Suprapubic skin (tissue), 4 donors: ENCODE measurements around the gene CDC42EP5. TPM values are rescaled to one million over a fixed set of nuclear protein-coding genes. Genes with fewer than 3 reads are reported as not detected.

ENCODE experiments used
- DNase-seq, 2 donors: peaks; one replicate each; pipeline ENCODE4 v3.0.0-alpha.2; 2019; ENCODE audit warnings: low spot score in 2 of 2
- H3K27ac ChIP-seq: fragments of 200-600 bp; sonication (generic); one replicate; pipeline ENCODE4 v1.5.1; 2019
- H3K27me3 ChIP-seq: fragments of 200-600 bp; sonication (generic); one replicate; pipeline ENCODE4 v1.5.1; 2019
- H3K36me3 ChIP-seq: fragments of 200-600 bp; sonication (generic); one replicate; pipeline ENCODE4 v1.5.1; 2019
- H3K4me1 ChIP-seq: fragments of 200-600 bp; sonication (generic); one replicate; pipeline ENCODE4 v1.5.1; 2019
- H3K4me3 ChIP-seq: fragments of 200-600 bp; sonication (generic); one replicate; pipeline ENCODE4 v1.5.1; 2019; ENCODE audit warnings: mild to moderate bottlenecking
- H3K9me3 ChIP-seq: fragments of 200-600 bp; sonication (generic); one replicate; pipeline ENCODE4 v1.5.1; 2019
- CTCF ChIP-seq, 2 donors: fragments of 200-600 bp in 1 of 2; fragments of 450-650 bp in 1 of 2; sonication (generic) in 1 of 2; IDR thresholded peaks; one replicate each; pipeline ENCODE4 v1.5.1; 2016 to 2019; ENCODE audit warnings: antibody characterized with exemption in 2 of 2, mild to moderate bottlenecking in 1 of 2, moderate library complexity in 1 of 2
- EP300 ChIP-seq: sonication (generic); formaldehyde crosslinking; IDR thresholded peaks from one replicate; pipeline ENCODE4 v1.6.1; 2017; ENCODE audit warnings: antibody characterized with exemption
- POLR2A ChIP-seq, 2 donors: fragments of 450-650 bp; IDR thresholded peaks; one replicate each; pipeline ENCODE4 v1.6.1; 2017; ENCODE audit warnings: antibody characterized with exemption in 2 of 2, mild to moderate bottlenecking in 2 of 2, moderate library complexity in 2 of 2
- POLR2AphosphoS5 ChIP-seq, 3 donors: sonication (generic); formaldehyde crosslinking; IDR thresholded peaks; one replicate each; pipeline ENCODE4 v1.6.1; 2017; ENCODE audit warnings: antibody characterized with exemption in 3 of 3
- WGBS: methylation state at CpG from one replicate; pipeline ENCODE4 v1.1.5; 2018; 5-methylcytosine and 5-hydroxymethylcytosine counted together
- total RNA-seq, 4 donors: library from RNA; depleted of rRNA; stranded (reverse); fragments of >200 nt; gene quantifications; one replicate each; pipeline ENCODE4 v1.1.0, GENCODE V29; 2016

The CDC42EP5 gene
- total RNA-seq, 4 donors from 2014 or later = 4.2 to 9.4 (median 5.5) TPM

GRCh38 chr19:54425382-54425723 is 47.7 kb downstream of the CDC42EP5 start:
- DNase-seq = no peak
- TF ChIP-seq EP300 = no peak
- no peak for TF ChIP-seq POLR2A (IDR thresholded peaks at IDR 0.05)
- TF ChIP-seq POLR2AphosphoS5 (IDR thresholded peaks at IDR 0.05) = no peak
- TF ChIP-seq CTCF (IDR thresholded peaks at IDR 0.05) = no peak
- no peak overlapping the region for H3K27ac ChIP-seq
- no peak overlapping the region for H3K4me3 ChIP-seq
- H3K9me3 ChIP-seq = no peaks in the 10 kb centered on the region
- 60% methylated on average over 5 of the region's 5 CpGs for WGBS
- peaks cover 18% of the 10 kb centered on the region for H3K4me1 ChIP-seq
- no peaks in the 10 kb centered on the region for H3K36me3 ChIP-seq
- peaks cover 78% of the 10 kb centered on the region for H3K27me3 ChIP-seq

GRCh38 chr19:54424660-54425381 is 48.3 kb downstream of the CDC42EP5 start:
- H3K27ac ChIP-seq = no peak overlapping the region
- no peaks in the 10 kb centered on the region for H3K36me3 ChIP-seq
- 92% methylated on average over 34 of the region's 36 CpGs for WGBS
- no peak for DNase-seq
- H3K9me3 ChIP-seq = no peaks in the 10 kb centered on the region
- H3K27me3 ChIP-seq = peaks cover 78% of the 10 kb centered on the region
- no peak overlapping the region for H3K4me3 ChIP-seq
- peaks cover 16% of the 10 kb centered on the region for H3K4me1 ChIP-seq
- no peak for TF ChIP-seq POLR2A (IDR thresholded peaks at IDR 0.05)
- no peak for TF ChIP-seq POLR2AphosphoS5 (IDR thresholded peaks at IDR 0.05)
- TF ChIP-seq CTCF (IDR thresholded peaks at IDR 0.05) = no peak
- TF ChIP-seq EP300 = no peak

GRCh38 chr19:54424201-54424600 is 48.9 kb downstream of the CDC42EP5 start:
- 77% methylated on average over 13 of the region's 14 CpGs for whole genome bisulfite sequencing
- DNase-seq = no peak
- peaks cover 14% of the 10 kb centered on the region for H3K4me1 ChIP-seq
- no peak for TF ChIP-seq POLR2A (IDR thresholded peaks at IDR 0.05)
- TF ChIP-seq CTCF (IDR thresholded peaks at IDR 0.05) = no peak
- TF ChIP-seq POLR2AphosphoS5 (IDR thresholded peaks at IDR 0.05) = no peak
- no peak for TF ChIP-seq EP300
- no peaks in the 10 kb centered on the region for H3K9me3 ChIP-seq
- H3K36me3 ChIP-seq = no peaks in the 10 kb centered on the region
- H3K27ac ChIP-seq = no peak overlapping the region
- peaks cover 79% of the 10 kb centered on the region for H3K27me3 ChIP-seq
- no peak overlapping the region for H3K4me3 ChIP-seq

- TF ChIP-seq POLR2AphosphoS5 (IDR thresholded peaks at IDR 0.05) (no peak), CTCF (IDR thresholded peaks at IDR 0.05) (no peak), EP300 (no peak), POLR2A (IDR thresholded peaks at IDR 0.05) (no peak)
- WGBS = 79% methylated on average over 8 of the region's 20 CpGs
- DNase-seq = no peak
- H3K4me3 ChIP-seq = no peak overlapping the region
- H3K36me3 ChIP-seq = no peaks in the 10 kb centered on the region
- H3K9me3 ChIP-seq = no peaks in the 10 kb centered on the region
- no peak overlapping the region for H3K27ac ChIP-seq
- peaks cover 79% of the 10 kb centered on the region for H3K27me3 ChIP-seq
- H3K4me1 ChIP-seq = peaks cover 17% of the 10 kb centered on the region
These were observed 51.0 kb downstream of the CDC42EP5 start for GRCh38 chr19:54422136-54422535.

- Histone ChIP-seq H3K27me3 (peaks cover 82% of the 10 kb centered on the region), H3K4me1 (peaks cover 17% of the 10 kb centered on the region), H3K36me3 (no peaks in the 10 kb centered on the region), H3K27ac (no peak overlapping the region), H3K9me3 (no peaks in the 10 kb centered on the region), H3K4me3 (no peak overlapping the region)
- TF ChIP-seq POLR2AphosphoS5 (IDR thresholded peaks at IDR 0.05) (no peak), EP300 (no peak), CTCF (IDR thresholded peaks at IDR 0.05) (no peak), POLR2A (IDR thresholded peaks at IDR 0.05) (no peak)
- no peak for DNase-seq
- WGBS = 48% methylated on average over 2 of the region's 7 CpGs
These were observed 51.6 kb downstream of the CDC42EP5 start for GRCh38 chr19:54421521-54421920.
